SU-DHL-6 (cell line): ENCODE measurements around the gene ARFGEF2.

Experiments
- H2AFZ ChIP-seq: fragments of 200-600 bp; sonication (generic); 2 replicates; pipeline ENCODE4 v1.6.1; 2014; ENCODE audit warnings: low read depth, mild to moderate bottlenecking, moderate library complexity, mixed read lengths, antibody characterized with exemption, low read length; ENCODE audit not compliant: severe bottlenecking
- H3F3A ChIP-seq: fragments of 200-600 bp; shearing (Covaris generic); 2 replicates; pipeline ENCODE4 v1.6.0; 2016; ENCODE audit warnings: antibody characterized with exemption, mild to moderate bottlenecking; ENCODE audit not compliant: insufficient read depth
- H3K27ac ChIP-seq: fragments of 200-600 bp; sonication (generic); 2 replicates; pipeline ENCODE4 v1.5.1; 2016; ENCODE audit warnings: low read depth, mild to moderate bottlenecking, low read length, moderate library complexity, mixed read lengths
- H3K27me3 ChIP-seq: fragments of 200-600 bp; sonication (generic), shearing (Covaris generic); 2 replicates; pipeline ENCODE4 v1.6.0; 2014; ENCODE audit warnings: mild to moderate bottlenecking, low read length
- H3K36me3 ChIP-seq: fragments of 200-600 bp; sonication (generic); 2 replicates; pipeline ENCODE4 v1.6.1; 2014; ENCODE audit warnings: mild to moderate bottlenecking, low read length, mixed read lengths
- H3K4me2 ChIP-seq: fragments of 300-600, 200-600 bp; shearing (Covaris generic), sonication (generic); 2 replicates; pipeline ENCODE4 v1.6.0; 2014; ENCODE audit warnings: low read length, low read depth, mild to moderate bottlenecking; ENCODE audit not compliant: poor library complexity, severe bottlenecking
- H3K4me3 ChIP-seq: fragments of 200-600 bp; sonication (generic); 2 replicates; pipeline ENCODE4 v1.5.1; 2014; ENCODE audit warnings: antibody characterized with exemption, low read length, mild to moderate bottlenecking, mixed read lengths; ENCODE audit not compliant: insufficient read depth, poor library complexity, severe bottlenecking
- H3K79me2 ChIP-seq: fragments of 200-600 bp; sonication (generic); 2 replicates; pipeline ENCODE4 v1.6.1; 2014; ENCODE audit warnings: mild to moderate bottlenecking, low read length, moderate library complexity; ENCODE audit not compliant: insufficient read depth
- H3K9ac ChIP-seq: fragments of 200-600 bp; sonication (generic); 2 replicates; pipeline ENCODE4 v1.7.0; 2014; ENCODE audit warnings: mild to moderate bottlenecking, low read length
- H3K9me2 ChIP-seq: fragments of 200-600 bp; sonication (generic); replicated peaks from 2 replicates; pipeline ENCODE4 v1.6.1; 2014; ENCODE audit warnings: low read length; ENCODE audit not compliant: insufficient read depth
- H3K9me3 ChIP-seq: fragments of 200-600 bp; sonication (generic); 2 replicates; pipeline ENCODE4 v1.6.1; 2014; ENCODE audit warnings: low read length, mixed read lengths; ENCODE audit not compliant: insufficient read depth
- H4K20me1 ChIP-seq: fragments of 200-600 bp; sonication (generic); 2 replicates; pipeline ENCODE4 v1.6.1; 2014; ENCODE audit warnings: low read depth, mild to moderate bottlenecking, antibody characterized with exemption, low read length, moderate library complexity, mixed read lengths
- EZH2phosphoT487 ChIP-seq: fragments of 200-600 bp; sonication (generic), shearing (Covaris generic); conservative IDR thresholded peaks from 2 replicates; pipeline ENCODE4 v1.6.1; 2018; ENCODE audit warnings: mild to moderate bottlenecking, antibody characterized with exemption, low read length, moderate library complexity, mixed read lengths
- TF ChIP-seq, protein P1 (sequence below): fragments of 200-600 bp; sonication (generic); IDR thresholded peaks from one replicate; pipeline ENCODE4 v1.5.1; 2017; ENCODE audit warnings: antibody characterized with exemption, mild to moderate bottlenecking, low read length, moderate library complexity; ENCODE audit not compliant: insufficient read depth, poor library complexity, severe bottlenecking

Gene ARFGEF2

DNA sequence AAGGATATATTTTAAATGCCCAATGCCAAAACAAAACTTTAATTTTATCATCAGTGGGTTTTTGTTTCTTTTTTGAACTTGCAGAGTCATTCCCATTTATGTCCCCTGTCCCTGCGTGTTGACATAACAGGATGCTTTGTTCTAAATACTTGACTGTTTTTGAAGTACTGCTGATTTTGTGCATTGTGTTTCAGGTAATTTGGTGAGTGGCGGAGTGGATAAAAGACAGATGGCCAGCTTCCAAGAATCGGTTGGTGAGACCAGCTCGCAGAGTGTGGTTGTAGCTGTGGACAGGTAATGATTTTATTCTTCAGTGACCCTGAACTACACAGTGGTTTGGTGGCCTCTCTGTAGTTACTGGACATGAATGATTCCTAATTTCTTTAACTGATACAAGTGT lies 74.1 kb downstream of the ARFGEF2 start:
- no peak overlapping the region for H3K4me2 ChIP-seq
- no peak overlapping the region for H2AFZ ChIP-seq
- TF ChIP-seq, protein P1, sequence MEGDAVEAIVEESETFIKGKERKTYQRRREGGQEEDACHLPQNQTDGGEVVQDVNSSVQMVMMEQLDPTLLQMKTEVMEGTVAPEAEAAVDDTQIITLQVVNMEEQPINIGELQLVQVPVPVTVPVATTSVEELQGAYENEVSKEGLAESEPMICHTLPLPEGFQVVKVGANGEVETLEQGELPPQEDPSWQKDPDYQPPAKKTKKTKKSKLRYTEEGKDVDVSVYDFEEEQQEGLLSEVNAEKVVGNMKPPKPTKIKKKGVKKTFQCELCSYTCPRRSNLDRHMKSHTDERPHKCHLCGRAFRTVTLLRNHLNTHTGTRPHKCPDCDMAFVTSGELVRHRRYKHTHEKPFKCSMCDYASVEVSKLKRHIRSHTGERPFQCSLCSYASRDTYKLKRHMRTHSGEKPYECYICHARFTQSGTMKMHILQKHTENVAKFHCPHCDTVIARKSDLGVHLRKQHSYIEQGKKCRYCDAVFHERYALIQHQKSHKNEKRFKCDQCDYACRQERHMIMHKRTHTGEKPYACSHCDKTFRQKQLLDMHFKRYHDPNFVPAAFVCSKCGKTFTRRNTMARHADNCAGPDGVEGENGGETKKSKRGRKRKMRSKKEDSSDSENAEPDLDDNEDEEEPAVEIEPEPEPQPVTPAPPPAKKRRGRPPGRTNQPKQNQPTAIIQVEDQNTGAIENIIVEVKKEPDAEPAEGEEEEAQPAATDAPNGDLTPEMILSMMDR, result no peak
- TF ChIP-seq EZH2phosphoT487, result no peak
- no peaks in the 10 kb centered on the region for H3K79me2 ChIP-seq
- H4K20me1 ChIP-seq, result no peaks in the 10 kb centered on the region
- H3K9me3 ChIP-seq, result no peaks in the 10 kb centered on the region
- H3F3A ChIP-seq, result no peaks in the 10 kb centered on the region
- no peaks in the 10 kb centered on the region for H3K9me2 ChIP-seq
- H3K9ac ChIP-seq, result no peak overlapping the region
- H3K36me3 ChIP-seq, result peaks cover 26% of the 10 kb centered on the region; the same call in 1 of the 2 replicates
- H3K27me3 ChIP-seq, result no peaks in the 10 kb centered on the region
- no peak overlapping the region for H3K27ac ChIP-seq
- no peak overlapping the region for H3K4me3 ChIP-seq

DNA sequence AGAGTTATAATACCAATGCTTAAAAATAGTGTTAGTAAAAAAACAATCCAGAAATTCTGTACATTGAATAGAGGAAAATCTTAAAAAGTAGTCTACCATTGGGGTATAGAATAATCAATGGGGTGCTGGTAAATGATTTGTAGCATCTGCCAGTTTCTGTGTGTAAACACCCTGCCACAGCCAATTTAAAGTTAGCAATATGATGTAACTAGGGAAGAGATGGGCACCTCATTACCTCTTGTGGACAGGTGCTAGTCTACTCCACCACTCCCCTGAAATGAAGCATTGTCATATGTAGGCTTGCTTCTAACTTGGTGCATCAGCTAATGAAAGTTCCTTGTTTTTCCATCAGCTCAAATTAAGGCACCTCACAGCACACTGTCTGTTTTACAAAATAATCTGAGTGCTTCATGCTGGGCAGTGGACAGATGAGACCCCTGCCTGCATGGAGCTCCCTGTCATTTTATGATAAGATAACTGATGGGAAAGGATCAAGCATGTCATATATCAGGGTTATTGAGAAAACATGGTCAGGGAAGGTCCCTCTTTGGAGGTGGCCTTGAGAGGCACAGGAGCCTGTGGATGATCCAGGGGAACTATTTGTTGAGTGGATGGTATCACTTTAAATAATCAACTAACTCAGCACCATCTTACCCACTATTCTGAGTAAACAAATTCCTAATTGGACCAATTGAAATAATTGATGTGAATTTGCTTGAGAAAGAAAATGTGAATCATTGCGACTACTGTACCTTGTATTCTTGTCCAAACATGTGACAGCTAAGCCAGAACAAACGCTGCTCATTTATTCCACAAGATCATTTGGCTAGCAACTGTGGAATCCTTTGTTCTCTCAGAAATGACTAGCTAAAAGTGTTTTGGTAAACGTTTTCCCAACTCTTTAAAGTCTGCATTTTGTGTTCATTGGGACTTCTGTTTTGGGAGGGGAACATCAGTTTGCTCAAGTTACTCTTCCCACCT lies 78.7 kb downstream of the ARFGEF2 start:
- Histone ChIP-seq H3K9ac (no peak overlapping the region), H3K9me3 (no peaks in the 10 kb centered on the region), H3K36me3 (peaks cover 20% of the 10 kb centered on the region; the same call in 1 of the 2 replicates), H3K4me2 (no peak overlapping the region), H3F3A (0 out of 2 replicates have a peak, but pooled peaks cover 2% of the 10 kb centered on the region), H3K4me3 (no peak overlapping the region), H3K27ac (no peak overlapping the region), H3K27me3 (no peaks in the 10 kb centered on the region), H2AFZ (no peak overlapping the region), H3K79me2 (no peaks in the 10 kb centered on the region), H4K20me1 (no peaks in the 10 kb centered on the region), H3K9me2 (no peaks in the 10 kb centered on the region)
- TF ChIP-seq, protein P1, result no peak
- TF ChIP-seq EZH2phosphoT487, result no peak

DNA sequence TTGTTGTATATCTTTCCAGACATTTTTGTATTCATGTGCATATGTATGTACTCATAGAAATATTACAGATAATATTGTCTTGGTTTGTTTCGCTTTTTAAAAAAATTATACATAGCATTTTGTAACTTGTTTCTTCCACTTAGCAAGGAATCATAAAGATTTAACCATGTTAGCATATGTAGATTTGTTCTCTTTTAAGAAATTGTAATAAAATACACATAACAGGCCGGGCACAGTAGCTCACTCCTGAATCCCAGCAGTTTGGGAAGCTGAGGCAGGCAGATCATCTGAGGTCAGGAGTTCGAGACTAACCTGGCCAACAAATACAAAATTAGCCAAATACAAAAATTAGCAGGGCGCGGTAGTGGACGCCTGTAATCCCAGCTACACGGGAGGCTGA lies 80.2 kb downstream of the ARFGEF2 start:
- Histone ChIP-seq H3K9ac (no peak overlapping the region), H2AFZ (no peak overlapping the region), H3K27ac (no peak overlapping the region), H3K4me3 (no peak overlapping the region), H4K20me1 (no peaks in the 10 kb centered on the region), H3K9me3 (no peaks in the 10 kb centered on the region), H3K27me3 (no peaks in the 10 kb centered on the region), H3K36me3 (peaks cover 18% of the 10 kb centered on the region; the same call in 1 of the 2 replicates), H3F3A (0 out of 2 replicates have a peak, but pooled peaks cover 2% of the 10 kb centered on the region), H3K4me2 (no peak overlapping the region), H3K9me2 (no peaks in the 10 kb centered on the region), H3K79me2 (no peaks in the 10 kb centered on the region)
- TF ChIP-seq EZH2phosphoT487, result no peak
- TF ChIP-seq, protein P1, result no peak
